Ovary (tissue), 3 donors: ENCODE data around the gene MDH1.

Experiments used
- POLR2A ChIP-seq: fragments of 450-650 bp; IDR thresholded peaks from one replicate; pipeline ENCODE4 v1.6.1; 2017; ENCODE audit warnings: antibody characterized with exemption, mild to moderate bottlenecking, moderate library complexity
- TF ChIP-seq, protein P1 (sequence below), 3 donors: fragments of 450-650 bp in 2 of 3; fragments of 200-600 bp in 1 of 3; IDR thresholded peaks; one replicate each; pipeline versions ENCODE4 v1.5.1 to v1.8.0; 2016 to 2022; ENCODE audit warnings: antibody characterized with exemption in 3 of 3, mild to moderate bottlenecking in 1 of 3
- donor health status: DM: no; HTN: no; CAD: no.

DNA sequence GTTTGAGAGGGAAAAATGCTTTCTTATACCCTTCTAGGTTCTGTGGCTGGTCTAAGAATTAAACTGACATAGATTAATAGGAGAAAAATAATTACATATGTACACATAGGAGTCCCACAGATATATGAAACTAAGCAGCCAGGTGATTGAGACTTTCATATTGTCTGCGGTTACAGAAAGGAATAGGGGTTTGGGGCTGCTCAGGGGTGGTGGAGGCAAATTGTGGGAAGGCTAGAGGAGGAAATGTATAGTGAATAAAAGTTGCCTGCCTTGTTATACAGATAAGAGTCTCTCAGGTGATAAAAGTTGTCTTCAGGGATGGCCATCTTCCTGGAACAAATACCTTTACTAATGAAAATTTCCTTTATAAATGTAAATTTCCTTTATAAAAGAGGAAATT is 28.6 kb downstream of the MDH1 start:
- TF ChIP-seq, protein P1, sequence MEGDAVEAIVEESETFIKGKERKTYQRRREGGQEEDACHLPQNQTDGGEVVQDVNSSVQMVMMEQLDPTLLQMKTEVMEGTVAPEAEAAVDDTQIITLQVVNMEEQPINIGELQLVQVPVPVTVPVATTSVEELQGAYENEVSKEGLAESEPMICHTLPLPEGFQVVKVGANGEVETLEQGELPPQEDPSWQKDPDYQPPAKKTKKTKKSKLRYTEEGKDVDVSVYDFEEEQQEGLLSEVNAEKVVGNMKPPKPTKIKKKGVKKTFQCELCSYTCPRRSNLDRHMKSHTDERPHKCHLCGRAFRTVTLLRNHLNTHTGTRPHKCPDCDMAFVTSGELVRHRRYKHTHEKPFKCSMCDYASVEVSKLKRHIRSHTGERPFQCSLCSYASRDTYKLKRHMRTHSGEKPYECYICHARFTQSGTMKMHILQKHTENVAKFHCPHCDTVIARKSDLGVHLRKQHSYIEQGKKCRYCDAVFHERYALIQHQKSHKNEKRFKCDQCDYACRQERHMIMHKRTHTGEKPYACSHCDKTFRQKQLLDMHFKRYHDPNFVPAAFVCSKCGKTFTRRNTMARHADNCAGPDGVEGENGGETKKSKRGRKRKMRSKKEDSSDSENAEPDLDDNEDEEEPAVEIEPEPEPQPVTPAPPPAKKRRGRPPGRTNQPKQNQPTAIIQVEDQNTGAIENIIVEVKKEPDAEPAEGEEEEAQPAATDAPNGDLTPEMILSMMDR (IDR thresholded peaks at IDR 0.05): no peak
- TF ChIP-seq POLR2A: no peak
